ENCODE data around the gene SYN1. TPM values are rescaled to one million over a fixed set of nuclear protein-coding genes. Genes with fewer than 3 reads are reported as not detected.

SYN1 gene
- total and polyA plus RNA-seq, 2 experiments from 2014 or later: 3.6 to 6.7 TPM

DNA sequence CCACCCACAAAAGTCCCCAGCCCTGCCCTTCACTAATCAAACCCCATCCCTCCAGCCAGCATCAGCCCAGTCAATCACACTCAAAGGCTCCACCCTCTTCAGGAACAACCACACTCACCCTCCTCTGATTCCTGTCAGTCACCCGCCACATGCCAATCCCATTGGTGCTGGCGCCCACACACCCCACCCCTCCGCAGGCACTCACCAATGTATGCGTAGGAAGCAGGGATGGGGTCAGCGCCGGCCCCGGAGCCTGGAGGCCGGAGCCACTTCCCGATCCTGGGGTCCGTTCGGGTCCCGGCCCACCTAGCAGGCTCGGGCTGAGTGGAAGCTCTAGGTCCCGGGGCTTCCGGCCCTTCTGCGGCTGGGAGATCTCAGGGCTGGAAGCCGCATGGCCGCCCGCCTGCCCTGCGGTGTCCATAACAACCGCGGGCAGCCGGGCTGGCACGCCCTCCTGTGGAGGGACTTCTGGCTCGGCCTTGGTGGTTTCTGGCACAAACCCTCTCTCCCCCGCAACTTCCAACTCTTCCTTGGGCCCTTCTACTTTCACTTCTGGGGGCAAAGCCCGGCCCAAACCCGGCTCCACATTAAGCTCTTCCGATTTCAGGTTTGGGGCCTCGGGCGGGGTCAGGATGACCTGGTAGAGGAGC lies 18.0 kb upstream of the SYN1 start:
- no peaks in the 10 kb centered on the region for H3F3A ChIP-seq (replicated peaks; ENCODE audit: low read depth)
- no peaks in the 10 kb centered on the region for H3K4me1 ChIP-seq (ENCODE audit: insufficient read depth)
- 0 out of 2 replicates have a peak, but pooled peaks cover 8% of the 10 kb centered on the region for H3K36me3 ChIP-seq (ENCODE audit: insufficient read depth)
- H3K79me2 ChIP-seq (replicated peaks; ENCODE audit: insufficient read depth): no peaks in the 10 kb centered on the region
- no peaks in the 10 kb centered on the region for H4K20me1 ChIP-seq (replicated peaks; ENCODE audit: insufficient read depth)
- Mint-ChIP-seq H3K27ac (peak overlapping the region; percentile 80; the same call in 1 of the 2 replicates), H3K36me3 (ENCODE audit: low read depth) (peaks cover 60% of the 10 kb centered on the region), H3K27me3 (ENCODE audit: insufficient read depth, low read depth, poor library complexity) (peaks cover 7% of the 10 kb centered on the region), H3K4me1 (peaks cover 3% of the 10 kb centered on the region; the same call in 1 of the 3 replicates), H3K9me3 (peaks cover 14% of the 10 kb centered on the region), H3K4me3 (peak overlapping the region; percentile 54; the same call in 2 of the 3 replicates)
- H2AFZ ChIP-seq: no peak overlapping the region
- H3K9me2 ChIP-seq (ENCODE audit: insufficient read depth): no peaks in the 10 kb centered on the region
- peak overlapping the region; percentile 78; the same call in 1 of the 2 replicates for H3K27ac ChIP-seq (ENCODE audit: low read depth)
- DNase-seq (ENCODE audit: low spot score): peak; percentile 72
- peak; percentile 99 for ATAC-seq
- no peaks in the 10 kb centered on the region for H3K27me3 ChIP-seq (ENCODE audit: insufficient read depth)
- H3K4me3 ChIP-seq: peak overlapping the region; percentile 39; the same call in 1 of the 2 replicates
- 0 out of 2 replicates have a peak overlapping the region, but pooled peaks have one; percentile 43 for H3K4me2 ChIP-seq
- TF ChIP-seq, protein P1, sequence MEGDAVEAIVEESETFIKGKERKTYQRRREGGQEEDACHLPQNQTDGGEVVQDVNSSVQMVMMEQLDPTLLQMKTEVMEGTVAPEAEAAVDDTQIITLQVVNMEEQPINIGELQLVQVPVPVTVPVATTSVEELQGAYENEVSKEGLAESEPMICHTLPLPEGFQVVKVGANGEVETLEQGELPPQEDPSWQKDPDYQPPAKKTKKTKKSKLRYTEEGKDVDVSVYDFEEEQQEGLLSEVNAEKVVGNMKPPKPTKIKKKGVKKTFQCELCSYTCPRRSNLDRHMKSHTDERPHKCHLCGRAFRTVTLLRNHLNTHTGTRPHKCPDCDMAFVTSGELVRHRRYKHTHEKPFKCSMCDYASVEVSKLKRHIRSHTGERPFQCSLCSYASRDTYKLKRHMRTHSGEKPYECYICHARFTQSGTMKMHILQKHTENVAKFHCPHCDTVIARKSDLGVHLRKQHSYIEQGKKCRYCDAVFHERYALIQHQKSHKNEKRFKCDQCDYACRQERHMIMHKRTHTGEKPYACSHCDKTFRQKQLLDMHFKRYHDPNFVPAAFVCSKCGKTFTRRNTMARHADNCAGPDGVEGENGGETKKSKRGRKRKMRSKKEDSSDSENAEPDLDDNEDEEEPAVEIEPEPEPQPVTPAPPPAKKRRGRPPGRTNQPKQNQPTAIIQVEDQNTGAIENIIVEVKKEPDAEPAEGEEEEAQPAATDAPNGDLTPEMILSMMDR (conservative IDR thresholded peaks at IDR 0.05; ENCODE audit: low read depth in 2 of 2): peak in 1 of 2 experiments; percentile 28; a peak in 1 of 4 replicates
- TF ChIP-seq ZNF331 (CRISPR knock-in tag; IDR thresholded peaks at IDR 0.05; ENCODE audit: low read depth): no peak

DNA sequence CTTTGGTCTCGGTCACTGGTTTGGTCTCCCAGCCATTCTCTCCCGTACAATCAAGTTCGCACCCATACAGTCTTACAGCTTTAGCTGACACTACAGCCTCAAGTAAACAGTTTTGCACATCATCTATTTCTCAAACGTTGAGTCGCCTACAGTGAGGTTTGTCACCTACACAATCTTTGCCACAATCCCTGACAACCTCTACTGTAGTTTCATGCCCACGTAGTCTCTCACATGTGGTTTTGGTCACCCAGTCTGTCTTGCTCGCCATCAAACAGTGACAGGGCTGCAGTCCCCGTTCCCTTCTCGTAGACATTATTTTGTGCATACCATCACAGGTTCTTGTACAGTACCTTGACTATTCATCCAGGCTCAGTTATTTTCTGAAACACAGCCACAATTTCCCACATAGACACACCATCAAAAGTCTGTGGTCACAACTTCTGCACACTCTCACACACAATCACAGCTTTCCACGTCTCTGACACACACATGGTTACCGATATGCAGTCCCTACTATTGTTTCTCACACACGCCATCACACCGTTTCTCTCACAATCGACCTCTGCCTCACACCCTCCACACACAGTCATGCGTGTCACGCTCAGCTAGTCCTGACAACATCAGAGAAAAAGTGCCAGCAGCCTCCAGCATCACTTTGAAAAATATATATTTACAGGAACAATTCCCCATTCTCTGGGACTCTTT lies 15.4 kb upstream of the SYN1 start:
- Histone ChIP-seq H2AFZ (no peak overlapping the region), H3K27ac (ENCODE audit: low read depth) (no peak overlapping the region), H3K79me2 (replicated peaks; ENCODE audit: insufficient read depth) (no peaks in the 10 kb centered on the region), H3K4me1 (ENCODE audit: insufficient read depth) (peaks cover 2% of the 10 kb centered on the region; the same call in 1 of the 2 replicates), H3K4me3 (no peak overlapping the region), H3K27me3 (ENCODE audit: insufficient read depth) (no peaks in the 10 kb centered on the region), H3K9me2 (ENCODE audit: insufficient read depth) (no peaks in the 10 kb centered on the region), H4K20me1 (replicated peaks; ENCODE audit: insufficient read depth) (no peaks in the 10 kb centered on the region), H3F3A (replicated peaks; ENCODE audit: low read depth) (no peaks in the 10 kb centered on the region), H3K4me2 (no peak overlapping the region), H3K36me3 (ENCODE audit: insufficient read depth) (0 out of 2 replicates have a peak, but pooled peaks cover 5% of the 10 kb centered on the region)
- H3K4me1 Mint-ChIP-seq: peaks cover 6% of the 10 kb centered on the region; the same call in 2 of the 3 replicates
- ATAC-seq: no peak
- H3K27me3 Mint-ChIP-seq (ENCODE audit: insufficient read depth, low read depth, poor library complexity): peaks cover 4% of the 10 kb centered on the region
- H3K36me3 Mint-ChIP-seq (ENCODE audit: low read depth): peaks cover 38% of the 10 kb centered on the region
- no peak overlapping the region for H3K4me3 Mint-ChIP-seq
- H3K27ac Mint-ChIP-seq: no peak overlapping the region
- TF ChIP-seq, protein P2, sequence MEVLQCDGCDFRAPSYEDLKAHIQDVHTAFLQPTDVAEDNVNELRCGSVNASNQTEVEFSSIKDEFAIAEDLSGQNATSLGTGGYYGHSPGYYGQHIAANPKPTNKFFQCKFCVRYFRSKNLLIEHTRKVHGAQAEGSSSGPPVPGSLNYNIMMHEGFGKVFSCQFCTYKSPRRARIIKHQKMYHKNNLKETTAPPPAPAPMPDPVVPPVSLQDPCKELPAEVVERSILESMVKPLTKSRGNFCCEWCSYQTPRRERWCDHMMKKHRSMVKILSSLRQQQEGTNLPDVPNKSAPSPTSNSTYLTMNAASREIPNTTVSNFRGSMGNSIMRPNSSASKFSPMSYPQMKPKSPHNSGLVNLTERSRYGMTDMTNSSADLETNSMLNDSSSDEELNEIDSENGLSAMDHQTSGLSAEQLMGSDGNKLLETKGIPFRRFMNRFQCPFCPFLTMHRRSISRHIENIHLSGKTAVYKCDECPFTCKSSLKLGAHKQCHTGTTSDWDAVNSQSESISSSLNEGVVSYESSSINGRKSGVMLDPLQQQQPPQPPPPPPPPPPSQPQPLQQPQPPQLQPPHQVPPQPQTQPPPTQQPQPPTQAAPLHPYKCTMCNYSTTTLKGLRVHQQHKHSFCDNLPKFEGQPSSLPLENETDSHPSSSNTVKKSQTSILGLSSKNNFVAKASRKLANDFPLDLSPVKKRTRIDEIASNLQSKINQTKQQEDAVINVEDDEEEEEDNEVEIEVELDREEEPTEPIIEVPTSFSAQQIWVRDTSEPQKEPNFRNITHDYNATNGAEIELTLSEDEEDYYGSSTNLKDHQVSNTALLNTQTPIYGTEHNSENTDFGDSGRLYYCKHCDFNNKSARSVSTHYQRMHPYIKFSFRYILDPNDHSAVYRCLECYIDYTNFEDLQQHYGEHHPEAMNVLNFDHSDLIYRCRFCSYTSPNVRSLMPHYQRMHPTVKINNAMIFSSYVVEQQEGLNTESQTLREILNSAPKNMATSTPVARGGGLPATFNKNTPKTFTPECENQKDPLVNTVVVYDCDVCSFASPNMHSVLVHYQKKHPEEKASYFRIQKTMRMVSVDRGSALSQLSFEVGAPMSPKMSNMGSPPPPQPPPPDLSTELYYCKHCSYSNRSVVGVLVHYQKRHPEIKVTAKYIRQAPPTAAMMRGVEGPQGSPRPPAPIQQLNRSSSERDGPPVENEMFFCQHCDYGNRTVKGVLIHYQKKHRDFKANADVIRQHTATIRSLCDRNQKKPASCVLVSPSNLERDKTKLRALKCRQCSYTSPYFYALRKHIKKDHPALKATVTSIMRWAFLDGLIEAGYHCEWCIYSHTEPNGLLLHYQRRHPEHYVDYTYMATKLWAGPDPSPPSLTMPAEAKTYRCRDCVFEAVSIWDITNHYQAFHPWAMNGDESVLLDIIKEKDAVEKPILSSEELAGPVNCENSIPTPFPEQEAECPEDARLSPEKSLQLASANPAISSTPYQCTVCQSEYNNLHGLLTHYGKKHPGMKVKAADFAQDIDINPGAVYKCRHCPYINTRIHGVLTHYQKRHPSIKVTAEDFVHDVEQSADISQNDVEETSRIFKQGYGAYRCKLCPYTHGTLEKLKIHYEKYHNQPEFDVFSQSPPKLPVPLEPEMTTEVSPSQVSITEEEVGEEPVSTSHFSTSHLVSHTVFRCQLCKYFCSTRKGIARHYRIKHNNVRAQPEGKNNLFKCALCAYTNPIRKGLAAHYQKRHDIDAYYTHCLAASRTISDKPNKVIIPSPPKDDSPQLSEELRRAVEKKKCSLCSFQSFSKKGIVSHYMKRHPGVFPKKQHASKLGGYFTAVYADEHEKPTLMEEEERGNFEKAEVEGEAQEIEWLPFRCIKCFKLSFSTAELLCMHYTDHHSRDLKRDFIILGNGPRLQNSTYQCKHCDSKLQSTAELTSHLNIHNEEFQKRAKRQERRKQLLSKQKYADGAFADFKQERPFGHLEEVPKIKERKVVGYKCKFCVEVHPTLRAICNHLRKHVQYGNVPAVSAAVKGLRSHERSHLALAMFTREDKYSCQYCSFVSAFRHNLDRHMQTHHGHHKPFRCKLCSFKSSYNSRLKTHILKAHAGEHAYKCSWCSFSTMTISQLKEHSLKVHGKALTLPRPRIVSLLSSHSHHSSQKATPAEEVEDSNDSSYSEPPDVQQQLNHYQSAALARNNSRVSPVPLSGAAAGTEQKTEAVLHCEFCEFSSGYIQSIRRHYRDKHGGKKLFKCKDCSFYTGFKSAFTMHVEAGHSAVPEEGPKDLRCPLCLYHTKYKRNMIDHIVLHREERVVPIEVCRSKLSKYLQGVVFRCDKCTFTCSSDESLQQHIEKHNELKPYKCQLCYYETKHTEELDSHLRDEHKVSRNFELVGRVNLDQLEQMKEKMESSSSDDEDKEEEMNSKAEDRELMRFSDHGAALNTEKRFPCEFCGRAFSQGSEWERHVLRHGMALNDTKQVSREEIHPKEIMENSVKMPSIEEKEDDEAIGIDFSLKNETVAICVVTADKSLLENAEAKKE (CRISPR knock-in tag; IDR thresholded peaks at IDR 0.05): no peak
- TF ChIP-seq, protein P3, sequence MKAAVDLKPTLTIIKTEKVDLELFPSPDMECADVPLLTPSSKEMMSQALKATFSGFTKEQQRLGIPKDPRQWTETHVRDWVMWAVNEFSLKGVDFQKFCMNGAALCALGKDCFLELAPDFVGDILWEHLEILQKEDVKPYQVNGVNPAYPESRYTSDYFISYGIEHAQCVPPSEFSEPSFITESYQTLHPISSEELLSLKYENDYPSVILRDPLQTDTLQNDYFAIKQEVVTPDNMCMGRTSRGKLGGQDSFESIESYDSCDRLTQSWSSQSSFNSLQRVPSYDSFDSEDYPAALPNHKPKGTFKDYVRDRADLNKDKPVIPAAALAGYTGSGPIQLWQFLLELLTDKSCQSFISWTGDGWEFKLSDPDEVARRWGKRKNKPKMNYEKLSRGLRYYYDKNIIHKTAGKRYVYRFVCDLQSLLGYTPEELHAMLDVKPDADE (IDR thresholded peaks at IDR 0.05): no peak
- TF ChIP-seq, protein P4, sequence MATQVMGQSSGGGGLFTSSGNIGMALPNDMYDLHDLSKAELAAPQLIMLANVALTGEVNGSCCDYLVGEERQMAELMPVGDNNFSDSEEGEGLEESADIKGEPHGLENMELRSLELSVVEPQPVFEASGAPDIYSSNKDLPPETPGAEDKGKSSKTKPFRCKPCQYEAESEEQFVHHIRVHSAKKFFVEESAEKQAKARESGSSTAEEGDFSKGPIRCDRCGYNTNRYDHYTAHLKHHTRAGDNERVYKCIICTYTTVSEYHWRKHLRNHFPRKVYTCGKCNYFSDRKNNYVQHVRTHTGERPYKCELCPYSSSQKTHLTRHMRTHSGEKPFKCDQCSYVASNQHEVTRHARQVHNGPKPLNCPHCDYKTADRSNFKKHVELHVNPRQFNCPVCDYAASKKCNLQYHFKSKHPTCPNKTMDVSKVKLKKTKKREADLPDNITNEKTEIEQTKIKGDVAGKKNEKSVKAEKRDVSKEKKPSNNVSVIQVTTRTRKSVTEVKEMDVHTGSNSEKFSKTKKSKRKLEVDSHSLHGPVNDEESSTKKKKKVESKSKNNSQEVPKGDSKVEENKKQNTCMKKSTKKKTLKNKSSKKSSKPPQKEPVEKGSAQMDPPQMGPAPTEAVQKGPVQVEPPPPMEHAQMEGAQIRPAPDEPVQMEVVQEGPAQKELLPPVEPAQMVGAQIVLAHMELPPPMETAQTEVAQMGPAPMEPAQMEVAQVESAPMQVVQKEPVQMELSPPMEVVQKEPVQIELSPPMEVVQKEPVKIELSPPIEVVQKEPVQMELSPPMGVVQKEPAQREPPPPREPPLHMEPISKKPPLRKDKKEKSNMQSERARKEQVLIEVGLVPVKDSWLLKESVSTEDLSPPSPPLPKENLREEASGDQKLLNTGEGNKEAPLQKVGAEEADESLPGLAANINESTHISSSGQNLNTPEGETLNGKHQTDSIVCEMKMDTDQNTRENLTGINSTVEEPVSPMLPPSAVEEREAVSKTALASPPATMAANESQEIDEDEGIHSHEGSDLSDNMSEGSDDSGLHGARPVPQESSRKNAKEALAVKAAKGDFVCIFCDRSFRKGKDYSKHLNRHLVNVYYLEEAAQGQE (IDR thresholded peaks at IDR 0.05; ENCODE audit: unreplicated experiment): no peak
- no peak for DNase-seq (ENCODE audit: low spot score)
- H3K9me3 Mint-ChIP-seq: peaks cover 4% of the 10 kb centered on the region; the same call in 2 of the 3 replicates

Data from GM23338 (cell line).